Suprapubic skin (tissue), 4 donors: ENCODE results near the gene CELSR1. TPM values are rescaled to one million over a fixed set of nuclear protein-coding genes. Genes with fewer than 3 reads are reported as not detected.

ENCODE experiments used
- DNase-seq, 2 donors: peaks; one replicate each; pipeline ENCODE4 v3.0.0-alpha.2; 2019; ENCODE audit warnings: low spot score in 2 of 2
- H3K27ac ChIP-seq: fragments of 200-600 bp; sonication (generic); one replicate; pipeline ENCODE4 v1.5.1; 2019
- H3K27me3 ChIP-seq: fragments of 200-600 bp; sonication (generic); one replicate; pipeline ENCODE4 v1.5.1; 2019
- H3K36me3 ChIP-seq: fragments of 200-600 bp; sonication (generic); one replicate; pipeline ENCODE4 v1.5.1; 2019
- H3K4me1 ChIP-seq: fragments of 200-600 bp; sonication (generic); one replicate; pipeline ENCODE4 v1.5.1; 2019
- H3K4me3 ChIP-seq: fragments of 200-600 bp; sonication (generic); one replicate; pipeline ENCODE4 v1.5.1; 2019; ENCODE audit warnings: mild to moderate bottlenecking
- H3K9me3 ChIP-seq: fragments of 200-600 bp; sonication (generic); one replicate; pipeline ENCODE4 v1.5.1; 2019
- CTCF ChIP-seq, 2 donors: fragments of 200-600 bp in 1 of 2; fragments of 450-650 bp in 1 of 2; sonication (generic) in 1 of 2; IDR thresholded peaks; one replicate each; pipeline ENCODE4 v1.5.1; 2016 to 2019; ENCODE audit warnings: antibody characterized with exemption in 2 of 2, mild to moderate bottlenecking in 1 of 2, moderate library complexity in 1 of 2
- EP300 ChIP-seq: sonication (generic); formaldehyde crosslinking; IDR thresholded peaks from one replicate; pipeline ENCODE4 v1.6.1; 2017; ENCODE audit warnings: antibody characterized with exemption
- POLR2A ChIP-seq, 2 donors: fragments of 450-650 bp; IDR thresholded peaks; one replicate each; pipeline ENCODE4 v1.6.1; 2017; ENCODE audit warnings: antibody characterized with exemption in 2 of 2, mild to moderate bottlenecking in 2 of 2, moderate library complexity in 2 of 2
- POLR2AphosphoS5 ChIP-seq, 3 donors: sonication (generic); formaldehyde crosslinking; IDR thresholded peaks; one replicate each; pipeline ENCODE4 v1.6.1; 2017; ENCODE audit warnings: antibody characterized with exemption in 3 of 3
- WGBS: methylation state at CpG from one replicate; pipeline ENCODE4 v1.1.5; 2018; 5-methylcytosine and 5-hydroxymethylcytosine counted together
- total RNA-seq, 4 donors: library from RNA; depleted of rRNA; stranded (reverse); fragments of >200 nt; gene quantifications; one replicate each; pipeline ENCODE4 v1.1.0, GENCODE V29; 2016

The CELSR1 gene
- total RNA-seq, 4 donors from 2014 or later, result 75.6 to 102 (median 77.5) TPM

GRCh38 chr22:46462726-46463371 lies 74.6 kb downstream of the CELSR1 start:
- Histone ChIP-seq H3K36me3 (no peaks in the 10 kb centered on the region), H3K27ac (no peak overlapping the region), H3K9me3 (no peaks in the 10 kb centered on the region), H3K4me3 (no peak overlapping the region), H3K27me3 (no peaks in the 10 kb centered on the region), H3K4me1 (peaks cover 12% of the 10 kb centered on the region)
- DNase-seq, result no peak
- no peak for TF ChIP-seq POLR2AphosphoS5 (IDR thresholded peaks at IDR 0.05)
- no peak for TF ChIP-seq EP300
- TF ChIP-seq POLR2A (IDR thresholded peaks at IDR 0.05), result no peak
- TF ChIP-seq CTCF (IDR thresholded peaks at IDR 0.05), result no peak
- 51% methylated on average over 18 of the region's 18 CpGs for WGBS

- no peak overlapping the region for H3K4me3 ChIP-seq
- no peaks in the 10 kb centered on the region for H3K9me3 ChIP-seq
- no peaks in the 10 kb centered on the region for H3K36me3 ChIP-seq
- no peak overlapping the region for H3K27ac ChIP-seq
- WGBS, result 89% methylated on average over 22 of the region's 22 CpGs
- H3K27me3 ChIP-seq, result no peaks in the 10 kb centered on the region
- peaks cover 10% of the 10 kb centered on the region for H3K4me1 ChIP-seq
- no peak for DNase-seq
- TF ChIP-seq CTCF (IDR thresholded peaks at IDR 0.05), result no peak
- TF ChIP-seq POLR2A (IDR thresholded peaks at IDR 0.05), result no peak
- no peak for TF ChIP-seq EP300
- TF ChIP-seq POLR2AphosphoS5 (IDR thresholded peaks at IDR 0.05), result no peak
These were observed 75.7 kb downstream of the CELSR1 start for GRCh38 chr22:46461566-46462180.

GRCh38 chr22:46460857-46461256 lies 76.6 kb downstream of the CELSR1 start:
- Histone ChIP-seq H3K27me3 (no peaks in the 10 kb centered on the region), H3K36me3 (no peaks in the 10 kb centered on the region), H3K27ac (no peak overlapping the region), H3K4me3 (no peak overlapping the region), H3K9me3 (no peaks in the 10 kb centered on the region), H3K4me1 (peaks cover 3% of the 10 kb centered on the region)
- TF ChIP-seq POLR2A (IDR thresholded peaks at IDR 0.05) (no peak), CTCF (IDR thresholded peaks at IDR 0.05) (no peak), POLR2AphosphoS5 (IDR thresholded peaks at IDR 0.05) (no peak), EP300 (no peak)
- 67% methylated on average over 12 of the region's 12 CpGs for WGBS
- no peak for DNase-seq

GRCh38 chr22:46459347-46460065 lies 77.9 kb downstream of the CELSR1 start:
- Histone ChIP-seq H3K4me3 (no peak overlapping the region), H3K4me1 (peaks cover 7% of the 10 kb centered on the region), H3K27ac (no peak overlapping the region), H3K27me3 (no peaks in the 10 kb centered on the region), H3K36me3 (no peaks in the 10 kb centered on the region), H3K9me3 (no peaks in the 10 kb centered on the region)
- TF ChIP-seq EP300 (no peak), CTCF (IDR thresholded peaks at IDR 0.05) (no peak), POLR2A (IDR thresholded peaks at IDR 0.05) (no peak), POLR2AphosphoS5 (IDR thresholded peaks at IDR 0.05) (no peak)
- 91% methylated on average over 13 of the region's 17 CpGs for WGBS
- no peak for DNase-seq

- no peaks in the 10 kb centered on the region for H3K27me3 ChIP-seq
- DNase-seq, result peak in 1 of 2 donors; percentile 60
- peaks cover 17% of the 10 kb centered on the region for H3K4me1 ChIP-seq
- 73% methylated on average over 7 of the region's 7 CpGs for WGBS
- no peak for TF ChIP-seq EP300
- TF ChIP-seq CTCF (IDR thresholded peaks at IDR 0.05), result no peak
- TF ChIP-seq POLR2AphosphoS5 (IDR thresholded peaks at IDR 0.05), result no peak
- no peak for TF ChIP-seq POLR2A (IDR thresholded peaks at IDR 0.05)
- no peak overlapping the region for H3K27ac ChIP-seq
- H3K9me3 ChIP-seq, result no peaks in the 10 kb centered on the region
- no peak overlapping the region for H3K4me3 ChIP-seq
- H3K36me3 ChIP-seq, result no peaks in the 10 kb centered on the region
These were observed 78.9 kb downstream of the CELSR1 start for GRCh38 chr22:46458525-46458924.
